HG03575 (cell line): ENCODE data around the gene ERICH3.
"Not testable (repeated sequence)": the region's sequence is repeated elsewhere in the genome, so short reads cannot be mapped to it uniquely, and the experiment has no call there.

Experiments used
- ATAC-seq: cut with Tn5 transposase; IDR thresholded peaks from one replicate; pipeline ENCODE4 v1.9.1; 2021; ENCODE audit not compliant: unreplicated experiment, insufficient number of reproducible peaks, low FRiP score; ENCODE audit errors: extremely low read depth

The ERICH3 gene

DNA sequence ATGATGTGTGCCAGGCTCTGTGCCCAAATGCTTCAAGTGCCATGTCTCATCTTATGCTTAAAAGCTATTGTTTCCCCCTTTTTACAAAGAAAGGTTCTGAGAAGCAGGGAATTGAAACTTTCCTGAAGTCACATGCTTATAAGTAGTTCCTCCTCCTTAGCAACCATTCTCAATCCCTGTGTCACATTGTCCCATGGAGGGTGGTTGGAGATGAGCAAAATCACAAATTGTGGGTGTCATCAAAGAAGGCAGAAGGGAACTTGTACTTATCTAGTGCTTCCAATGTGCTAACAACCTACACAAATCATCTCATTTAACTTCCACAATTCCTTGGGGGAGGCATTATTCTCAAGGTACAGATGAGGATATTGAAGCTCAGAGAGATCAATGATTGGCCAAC, 10.1 kb upstream of the ERICH3 start:
- no peak for ATAC-seq

DNA sequence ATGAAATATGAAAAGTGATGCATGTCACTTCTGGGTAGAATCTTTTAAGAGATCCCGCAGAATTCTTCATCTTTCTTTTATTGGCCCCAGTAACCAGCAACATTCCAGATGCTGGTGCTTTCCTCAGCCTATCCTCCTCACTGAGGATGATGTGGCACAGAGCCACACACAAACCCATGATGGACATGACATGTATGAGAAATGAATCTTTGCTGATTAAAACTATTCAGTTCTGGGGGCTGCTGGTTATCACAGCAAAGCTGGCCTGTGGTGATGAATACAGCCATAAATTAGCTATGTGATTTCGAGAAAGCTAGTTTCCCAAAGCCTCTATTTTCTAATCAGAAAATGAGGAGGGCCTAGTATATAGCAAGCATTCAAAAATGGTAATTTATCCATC, 8.3 kb upstream of the ERICH3 start:
- ATAC-seq: no peak

DNA sequence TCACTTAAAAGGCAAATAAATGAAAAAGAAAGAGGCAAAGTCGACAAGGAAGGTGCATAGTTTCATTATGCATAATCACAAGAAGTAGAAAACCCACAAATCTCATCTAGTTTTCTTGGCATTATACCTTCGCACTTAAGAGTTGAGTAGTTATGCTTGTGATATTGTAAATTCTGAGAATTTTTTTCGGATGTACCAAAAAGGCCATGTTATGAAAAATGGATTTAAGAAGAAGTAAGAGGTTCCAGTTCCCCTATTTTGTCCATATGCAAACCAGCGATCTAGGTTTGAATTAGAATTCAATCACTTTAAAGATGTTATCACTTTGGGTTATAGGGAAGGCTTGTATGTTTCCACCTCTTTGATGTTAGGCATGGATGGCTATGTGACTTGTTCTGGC, 7.9 kb upstream of the ERICH3 start:
- ATAC-seq: peak; percentile 93

DNA sequence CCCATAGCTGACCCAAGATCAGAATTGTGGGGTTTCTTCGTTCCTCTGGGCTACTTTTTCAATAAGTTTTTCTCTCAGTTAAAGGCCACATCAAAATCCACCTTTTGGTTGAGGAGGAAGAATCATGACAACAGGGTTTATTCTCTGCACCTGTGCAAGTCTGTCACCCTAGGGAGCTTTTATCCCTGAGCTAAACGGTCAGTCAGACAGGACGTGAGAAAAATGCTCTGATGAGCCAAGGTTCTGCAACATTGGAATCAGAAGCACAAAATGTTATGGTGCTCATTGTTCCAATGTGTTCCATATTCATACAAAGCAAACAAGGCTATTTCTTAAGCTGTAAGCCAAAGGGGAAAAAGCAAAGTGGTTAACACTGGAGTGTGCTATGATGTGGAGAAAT, 7.4 kb upstream of the ERICH3 start:
- peak; percentile 7 for ATAC-seq

DNA sequence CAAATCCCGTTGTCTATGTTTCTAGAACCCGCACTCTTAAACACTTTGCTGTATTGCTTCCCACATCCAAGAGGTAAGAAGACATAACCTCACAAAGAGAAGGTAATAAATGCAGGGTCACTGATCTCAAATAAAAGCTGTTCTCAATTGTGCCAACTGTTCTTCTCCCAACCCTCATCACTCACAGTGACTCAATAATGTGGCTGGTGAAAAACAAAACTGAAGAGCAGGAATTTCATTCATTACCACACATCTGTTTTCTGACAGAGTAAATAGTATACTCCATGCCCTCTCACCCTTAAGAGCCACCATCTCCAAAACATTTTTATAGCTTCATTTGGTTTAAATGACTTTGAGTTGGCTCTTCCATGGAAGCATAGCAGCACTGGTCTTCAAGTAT, 6.2 kb upstream of the ERICH3 start:
- no peak for ATAC-seq

DNA sequence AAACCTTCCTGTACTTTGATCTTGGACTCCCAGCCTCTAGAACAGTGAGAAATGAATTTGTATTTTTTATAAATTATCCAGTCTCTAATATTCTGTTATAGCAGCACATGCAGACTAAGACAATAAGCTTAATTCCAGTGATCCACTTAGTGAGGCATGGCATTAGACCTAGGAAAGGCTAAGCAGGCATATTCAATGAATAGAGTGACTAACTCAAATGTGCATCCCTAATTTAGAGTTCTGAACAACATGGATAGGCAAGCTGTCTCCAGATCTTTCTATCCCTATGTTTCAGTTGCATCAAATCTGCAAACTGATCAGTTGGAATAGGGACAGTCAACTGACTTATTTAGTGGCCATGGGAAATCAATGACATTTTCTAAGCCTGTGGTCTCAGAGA, 4.3 kb upstream of the ERICH3 start:
- ATAC-seq: no peak

DNA sequence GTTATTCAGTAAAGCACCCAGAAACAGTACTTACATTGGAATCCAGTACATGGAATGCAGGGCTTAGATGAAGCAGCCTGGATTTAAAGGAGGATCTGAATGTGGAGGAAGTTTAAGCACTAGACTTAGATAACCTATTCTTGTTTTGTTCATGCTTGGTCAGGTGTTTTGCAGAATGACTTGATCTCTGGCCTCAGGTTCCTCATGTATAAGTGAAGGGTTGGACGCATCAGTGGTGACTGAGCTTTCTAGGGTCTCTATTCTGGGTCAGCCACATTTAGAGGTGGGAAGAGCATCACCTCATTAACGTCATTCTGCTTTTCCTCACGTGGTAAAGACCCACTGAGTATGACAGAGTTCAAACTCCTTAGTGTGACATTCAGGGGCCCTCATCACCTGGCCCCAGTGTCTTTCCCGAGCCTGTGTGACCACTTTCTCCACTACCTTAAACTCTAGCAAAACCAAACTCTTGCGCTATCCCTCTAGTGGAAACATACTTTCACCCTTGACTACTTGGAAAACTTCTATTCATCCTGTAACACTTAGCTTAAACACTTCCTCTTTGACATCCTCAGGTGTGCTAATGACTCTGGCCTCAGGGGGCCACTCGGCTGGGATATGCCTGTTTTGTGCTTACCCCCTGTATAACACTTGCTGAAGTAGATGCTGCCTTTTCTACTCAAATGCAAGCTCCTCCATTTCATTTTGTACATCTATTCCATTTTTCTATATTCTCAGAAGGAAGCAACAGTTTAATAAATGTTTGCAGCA, 871 bp upstream of the ERICH3 start:
- no peak for ATAC-seq

DNA sequence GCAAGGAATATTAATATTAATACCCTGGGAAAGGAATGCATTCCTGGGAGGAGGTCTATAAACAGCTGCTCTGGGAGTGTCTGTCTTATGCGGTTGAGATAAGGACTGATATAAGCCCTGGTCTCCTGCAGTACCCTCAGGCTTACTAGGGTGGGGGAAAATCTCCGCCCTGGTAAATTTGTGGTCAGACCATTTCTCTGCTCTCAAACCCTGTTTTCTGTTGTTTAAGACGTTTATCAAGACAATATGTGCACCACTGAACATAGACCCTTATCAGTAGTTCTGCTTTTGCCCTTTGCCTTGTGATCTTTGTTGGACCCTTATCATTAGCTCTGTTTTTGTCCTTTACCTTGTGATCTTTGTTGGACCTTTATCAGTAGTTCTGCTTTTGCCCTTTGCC, 2.7 kb downstream of the ERICH3 start:
- not testable (repeated sequence) for ATAC-seq

DNA sequence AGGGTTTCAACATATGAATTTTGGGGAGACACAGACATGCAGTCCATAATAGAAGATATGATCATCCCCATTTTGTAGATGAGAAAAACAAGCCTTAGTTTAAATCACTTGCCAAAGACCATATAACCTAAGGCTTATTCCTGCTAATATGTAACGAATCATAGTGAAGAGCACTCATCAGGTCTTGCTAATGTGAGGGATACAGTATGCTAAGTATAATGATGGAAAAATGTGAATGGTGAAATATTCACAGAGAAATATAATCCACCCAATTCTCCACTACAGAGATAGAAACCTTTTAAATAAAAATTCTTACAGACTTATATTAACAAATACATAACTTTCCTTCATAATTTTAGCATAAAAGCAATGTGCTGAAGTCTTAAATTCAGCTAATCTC, 18.9 kb downstream of the ERICH3 start:
- ATAC-seq: no peak

DNA sequence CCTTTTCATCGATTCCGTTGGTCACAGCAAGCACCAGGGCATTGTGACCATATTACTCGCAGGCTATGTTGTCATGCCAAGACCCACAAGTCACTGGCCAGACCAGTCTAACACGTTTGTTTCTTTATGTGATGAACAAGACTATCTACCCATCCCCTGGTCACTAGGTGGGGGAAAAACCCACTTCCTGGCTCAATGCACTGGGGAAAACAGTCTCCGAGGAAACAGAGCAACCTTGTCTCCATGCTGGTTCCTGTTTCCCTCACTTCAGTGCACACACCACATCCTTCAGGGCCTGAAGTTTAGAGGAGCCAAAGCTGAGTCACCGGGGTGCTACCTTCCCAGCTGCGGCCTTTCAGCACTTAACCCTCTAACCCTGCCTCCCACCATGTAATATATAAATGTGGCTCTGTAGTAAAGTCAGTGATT, 20.9 kb downstream of the ERICH3 start:
- peak; percentile 93 for ATAC-seq

DNA sequence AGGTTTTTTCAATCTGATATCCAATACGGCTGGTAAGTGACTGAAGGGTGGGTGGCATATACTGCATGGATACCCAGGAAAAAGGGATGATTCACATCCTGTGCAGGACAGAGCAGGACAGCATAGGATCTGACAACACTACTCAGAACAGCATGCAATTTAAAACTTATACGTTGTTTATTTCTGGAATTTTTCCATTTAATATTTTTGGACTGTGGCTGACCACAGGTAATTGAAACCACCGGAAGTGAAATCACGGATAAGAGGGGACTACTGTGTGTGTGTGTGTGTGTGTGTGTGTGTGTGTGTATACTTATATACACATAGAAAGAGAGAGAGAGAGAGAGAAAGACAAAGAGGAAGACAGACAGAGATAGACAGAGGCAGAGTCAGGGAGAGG, 23.0 kb downstream of the ERICH3 start:
- no peak for ATAC-seq

DNA sequence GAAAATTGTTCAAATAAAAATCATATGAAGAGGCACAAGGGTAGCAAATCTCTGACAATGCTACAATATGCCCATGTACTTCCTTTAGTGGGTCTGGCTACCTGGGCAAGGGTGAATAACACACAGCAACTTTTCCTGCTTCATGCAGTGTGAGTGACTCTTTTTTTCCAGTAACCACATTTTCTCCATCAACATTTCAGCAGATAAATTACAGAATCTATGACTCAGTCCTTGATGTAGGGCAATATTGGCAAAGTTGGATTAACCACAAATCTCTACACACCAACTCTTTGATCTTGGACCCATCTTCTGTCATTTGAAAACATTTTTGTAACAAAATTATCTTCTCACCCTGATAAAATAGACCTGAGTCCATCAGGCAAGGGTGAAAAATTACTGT, 31.7 kb downstream of the ERICH3 start:
- no peak for ATAC-seq

DNA sequence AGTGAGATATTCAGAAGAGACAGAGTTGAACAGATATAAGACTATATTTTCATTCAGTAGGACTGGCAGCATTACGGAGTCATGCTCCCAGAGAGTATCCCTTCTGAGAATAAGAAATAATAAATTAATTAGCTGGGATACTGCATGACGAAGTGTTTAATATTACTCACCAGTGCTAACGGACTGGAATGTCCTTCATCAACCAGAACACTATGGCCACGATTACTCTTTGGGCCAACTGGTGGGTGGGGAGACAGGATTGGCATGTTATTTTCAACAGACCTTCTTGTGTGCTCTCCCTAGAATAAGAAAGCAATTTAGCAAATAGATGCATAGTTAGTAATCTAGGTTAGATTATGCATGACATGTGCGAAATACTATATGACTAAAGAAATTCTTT, 32.4 kb downstream of the ERICH3 start:
- no peak for ATAC-seq

DNA sequence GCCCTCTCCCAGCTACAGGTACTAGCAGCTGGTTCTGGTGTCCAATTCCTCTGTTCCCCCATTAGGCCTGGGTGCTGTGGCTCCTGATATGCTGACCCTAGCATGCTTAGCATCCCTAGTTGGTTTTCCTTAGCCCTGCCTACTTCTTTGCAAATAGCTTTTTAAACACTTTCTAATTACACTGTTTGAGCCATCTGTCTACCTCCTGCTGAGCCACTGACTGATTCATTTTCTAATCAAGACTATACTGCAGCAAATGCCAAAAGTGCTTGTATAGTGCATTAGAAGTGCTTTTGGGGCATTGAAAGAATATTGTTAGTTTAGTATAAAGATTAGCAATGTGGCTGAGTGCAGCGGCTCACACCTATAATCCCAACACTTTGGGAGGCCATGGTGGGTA, 36.3 kb downstream of the ERICH3 start:
- ATAC-seq: no peak

DNA sequence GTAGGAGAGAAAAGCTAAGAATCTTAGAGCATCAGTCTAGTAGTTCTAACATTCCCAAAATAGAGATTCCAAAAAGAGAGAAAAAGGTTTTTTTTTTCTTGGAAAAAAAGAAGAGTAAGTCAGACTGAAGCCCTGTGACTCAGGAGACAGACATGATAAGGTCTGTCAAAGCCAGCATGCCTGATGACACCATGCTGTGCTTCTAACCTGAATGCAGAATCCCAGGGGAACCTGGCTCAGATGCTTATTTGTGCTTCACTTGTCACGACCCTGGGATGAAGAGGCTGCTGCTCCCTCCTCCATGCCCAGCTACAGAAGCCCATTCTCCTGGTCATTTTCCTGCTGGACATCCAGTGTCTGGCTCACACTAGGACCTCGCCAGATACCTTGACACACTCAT, 44.3 kb downstream of the ERICH3 start:
- no peak for ATAC-seq

DNA sequence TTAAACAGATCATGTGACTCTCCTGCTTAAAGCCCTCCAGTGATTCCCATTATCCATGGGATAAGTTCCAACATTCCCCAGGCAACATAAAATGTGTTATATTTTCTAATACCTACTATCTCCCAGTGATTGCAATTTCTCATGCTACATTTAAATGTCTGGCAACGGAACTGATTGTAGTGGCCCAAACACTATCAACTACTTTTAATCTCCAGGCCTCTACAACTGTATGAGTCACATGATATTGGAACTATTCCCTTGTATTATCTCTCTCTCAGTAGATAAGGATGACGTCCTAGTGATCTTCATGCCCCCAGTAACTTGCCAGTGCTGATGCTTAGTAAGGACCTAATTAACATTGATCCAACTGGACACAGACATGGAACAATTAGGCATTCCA, 49.9 kb downstream of the ERICH3 start:
- ATAC-seq: no peak

DNA sequence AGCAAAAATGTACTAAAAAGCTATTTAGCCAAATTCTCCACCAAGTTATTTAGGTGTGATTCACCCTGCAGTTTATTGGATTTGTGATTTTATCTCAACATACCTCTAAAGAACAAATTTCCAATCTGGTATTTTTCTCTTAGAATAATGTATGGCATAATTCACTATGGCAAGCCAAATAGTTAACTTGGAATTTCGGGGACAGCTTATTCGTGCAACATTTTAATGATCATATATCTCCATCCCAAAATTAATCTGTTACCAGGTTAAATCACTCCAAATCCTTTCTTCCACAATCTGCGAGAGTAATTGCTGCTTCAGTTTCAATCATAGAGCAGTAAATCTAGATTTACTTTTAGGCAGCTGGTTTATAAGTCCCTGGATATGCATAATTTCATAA, 53.4 kb downstream of the ERICH3 start:
- ATAC-seq: no peak

DNA sequence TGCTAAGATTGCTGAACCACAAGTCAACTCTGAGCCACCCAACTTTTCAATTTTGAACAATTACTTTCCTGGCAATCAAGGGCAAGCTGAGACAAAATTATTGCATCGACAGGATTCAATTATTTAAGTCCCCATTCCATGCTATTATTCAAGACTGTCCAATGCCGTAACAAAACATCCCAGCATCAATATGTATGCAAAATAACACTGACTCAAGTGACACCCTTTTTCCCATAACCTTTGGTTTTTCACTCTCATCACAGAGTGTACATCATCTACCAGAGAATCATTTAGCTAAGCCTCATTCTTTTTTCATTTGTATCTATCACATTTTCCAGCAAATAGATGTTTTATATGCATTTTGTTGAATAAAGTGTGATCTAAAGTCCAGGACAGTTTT, 54.6 kb downstream of the ERICH3 start:
- ATAC-seq: no peak

DNA sequence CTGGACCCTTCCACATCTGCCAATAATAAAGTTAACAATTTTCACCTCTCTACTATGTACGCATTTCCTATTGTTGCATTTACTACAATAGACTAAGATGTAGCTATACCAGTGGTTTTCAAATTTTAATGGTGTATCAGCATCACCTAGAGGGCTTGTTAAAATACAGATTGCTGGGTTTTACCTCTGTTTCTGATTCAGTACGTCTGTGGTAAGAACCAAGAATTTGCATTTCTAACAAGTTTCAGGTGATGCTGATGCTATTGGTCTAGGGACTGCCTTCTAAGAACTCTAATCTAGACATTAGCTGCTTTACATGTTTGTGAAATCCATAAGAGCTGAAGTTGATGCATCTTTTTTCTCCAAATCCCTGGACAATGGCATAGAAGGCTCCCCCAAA, 59.7 kb downstream of the ERICH3 start:
- ATAC-seq: no peak

DNA sequence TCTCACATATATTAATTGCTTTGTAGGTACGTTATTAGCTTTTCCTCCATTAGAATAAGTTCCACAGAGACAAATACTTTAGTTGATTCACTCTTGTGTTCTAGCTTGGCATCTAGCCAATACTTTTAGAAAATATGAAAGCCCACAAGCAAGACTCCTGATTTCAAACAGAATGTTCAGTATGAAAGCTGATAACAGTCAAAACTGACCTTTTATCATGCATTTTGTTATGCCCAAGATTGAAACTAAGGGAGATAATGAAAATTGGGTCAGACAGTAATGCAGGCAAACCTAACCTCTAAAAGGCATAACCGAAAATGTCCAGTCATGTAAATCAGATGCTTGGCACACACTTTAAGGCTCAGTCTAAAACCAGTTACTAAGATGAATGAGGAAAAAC, 61.7 kb downstream of the ERICH3 start:
- no peak for ATAC-seq

DNA sequence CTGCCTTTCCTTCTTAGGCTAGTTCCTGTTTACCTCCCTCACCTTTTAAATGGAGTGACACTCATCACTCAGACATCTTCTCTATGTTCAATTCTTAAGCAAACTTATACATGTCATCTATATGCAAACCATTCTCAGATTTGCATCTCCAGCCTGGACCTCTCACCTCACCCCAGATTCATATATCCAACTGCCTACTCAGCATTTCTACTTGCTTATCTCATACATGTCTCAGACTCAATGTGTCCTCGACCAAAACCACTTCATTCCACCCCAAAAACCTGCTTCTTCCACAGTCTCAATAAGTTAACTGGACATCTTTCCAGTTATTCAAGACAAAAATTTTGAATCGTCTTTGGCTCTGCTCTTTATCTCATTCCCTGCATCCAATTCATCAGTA, 62.6 kb downstream of the ERICH3 start:
- no peak for ATAC-seq
